ENCODE data around the gene ZFYVE28.

- TF ChIP-seq CTCF (conservative IDR thresholded peaks at IDR 0.05) (no peak), EZH2 (IDR thresholded peaks at IDR 0.05; ENCODE audit: low read depth) (no peak)
These were observed 177.4 kb downstream of the ZFYVE28 start for GRCh38 chr4:2241003-2241402.
